NCI-H2196 (cell line): ENCODE results near the gene FZD1.
"Not testable (repeated sequence)": the region's sequence is repeated elsewhere in the genome, so short reads cannot be mapped to it uniquely, and the experiment has no call there.

Source experiments
- DNase-seq: peaks from one replicate; lab custom pipeline; 2025; ENCODE audit not compliant: unreplicated experiment; lab: John Stamatoyannopoulos, UW

FZD1 gene

DNA sequence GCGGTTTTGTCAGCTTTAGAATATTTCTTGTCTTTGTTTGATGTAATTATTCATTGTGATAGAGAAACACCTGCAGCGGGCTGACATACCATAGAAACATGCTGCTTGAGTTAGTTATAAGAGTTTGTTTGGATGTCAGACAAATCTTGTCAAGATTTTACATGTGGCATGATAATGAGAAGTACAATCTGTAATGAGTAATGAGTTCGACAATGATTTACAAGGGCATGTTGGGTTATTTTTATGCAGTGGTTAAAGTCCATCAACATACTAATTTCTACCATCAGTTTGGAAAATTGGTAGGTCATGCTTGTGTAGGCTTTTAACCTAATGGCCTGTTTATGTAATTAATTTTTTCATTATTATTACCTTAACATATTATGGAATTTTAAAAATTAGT lies 31.3 kb downstream of the FZD1 start:
- DNase-seq, result no peak

DNA sequence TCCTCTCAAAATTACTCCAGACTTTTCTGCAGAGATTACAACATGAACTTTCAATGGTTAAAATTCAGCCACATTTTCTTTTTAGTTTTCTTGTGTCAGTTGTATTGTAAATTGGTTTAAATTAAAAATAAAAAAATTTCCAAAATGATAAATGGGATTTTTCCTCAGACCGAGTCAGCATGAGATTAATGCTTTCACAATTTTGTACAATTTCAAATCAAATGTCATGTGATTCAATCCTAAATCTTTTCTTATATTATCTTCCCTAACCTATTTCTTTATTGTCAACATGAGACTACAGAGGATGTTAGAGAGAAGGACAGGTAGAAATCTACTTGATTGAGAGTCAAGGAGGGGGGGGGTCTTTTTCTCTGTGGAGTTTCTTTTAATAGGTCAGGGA lies 33.7 kb downstream of the FZD1 start:
- no peak for DNase-seq

DNA sequence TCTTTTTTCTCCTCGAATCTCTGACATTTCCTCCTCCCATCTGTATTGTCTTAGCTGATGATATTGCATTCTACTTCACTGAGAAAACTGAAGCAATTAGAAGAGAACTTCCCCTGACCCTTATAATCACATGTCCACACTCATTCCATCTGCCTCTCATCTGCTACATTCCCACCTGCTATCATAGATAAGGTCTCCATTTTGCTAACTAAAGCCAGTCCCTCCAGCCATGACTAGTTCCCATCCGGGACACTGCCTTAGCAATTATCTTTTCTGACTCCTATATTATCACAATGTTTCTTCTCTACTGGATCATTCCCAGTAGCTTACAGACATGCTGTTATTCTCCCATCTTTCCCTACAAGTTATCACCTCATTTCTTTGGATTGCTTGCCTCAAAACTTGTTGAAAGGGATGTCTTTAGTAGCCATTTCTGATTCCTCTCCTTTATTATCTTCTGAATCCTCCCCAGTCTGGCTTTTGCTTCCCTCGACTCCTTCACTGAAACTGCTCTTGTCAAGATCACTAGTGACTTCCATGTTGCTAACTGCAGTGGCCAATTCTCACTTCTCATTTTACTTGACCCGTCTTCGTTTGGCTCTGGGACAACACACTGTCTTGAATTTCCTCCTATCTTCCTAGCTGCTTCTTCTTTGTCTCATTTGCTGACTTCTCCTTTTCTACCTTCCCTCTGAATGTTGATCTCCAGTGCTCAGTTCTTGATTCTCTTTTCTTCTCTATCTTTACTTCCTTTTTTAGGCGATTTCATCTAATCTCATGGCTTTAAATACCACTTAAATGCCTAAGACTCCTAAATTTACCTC lies 35.9 kb downstream of the FZD1 start:
- no peak for DNase-seq

DNA sequence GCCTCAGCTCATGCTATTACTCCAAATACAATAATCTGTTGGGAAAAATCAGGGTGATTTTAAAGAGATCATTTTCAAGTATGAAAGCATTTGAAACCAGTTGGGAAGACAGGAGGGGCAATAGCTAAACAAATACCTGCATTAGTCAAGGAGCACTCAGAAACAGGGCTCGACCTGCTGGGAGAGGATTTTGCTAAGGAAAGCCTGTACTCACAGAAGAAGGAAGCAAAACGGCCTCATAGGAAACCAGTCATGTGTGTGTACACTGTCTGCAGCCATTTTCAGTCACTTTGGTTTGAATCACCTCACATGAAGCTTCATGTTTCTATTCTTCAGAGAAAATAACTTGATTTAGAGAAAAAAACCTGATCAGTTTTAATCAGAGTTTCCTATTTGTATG lies 38.6 kb downstream of the FZD1 start:
- DNase-seq, result no peak

DNA sequence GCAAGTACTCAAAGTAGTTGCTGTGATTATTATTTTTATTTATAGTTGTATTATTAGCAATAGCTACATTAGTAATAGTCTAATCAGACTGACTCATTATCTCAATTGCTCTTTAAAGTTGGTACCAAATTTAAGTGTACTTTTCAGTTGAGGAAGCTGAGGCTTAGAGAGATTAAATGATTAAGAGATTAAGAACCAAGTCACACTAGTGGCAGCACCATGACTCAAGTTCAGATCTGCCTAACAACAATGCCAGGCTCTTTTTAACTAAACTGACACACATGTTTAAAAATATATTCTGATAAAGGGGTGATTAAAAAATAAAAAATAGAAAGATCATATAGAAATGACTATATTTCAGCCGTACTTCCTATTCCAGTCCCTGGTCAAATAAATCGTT lies 42.0 kb downstream of the FZD1 start:
- DNase-seq, result no peak

DNA sequence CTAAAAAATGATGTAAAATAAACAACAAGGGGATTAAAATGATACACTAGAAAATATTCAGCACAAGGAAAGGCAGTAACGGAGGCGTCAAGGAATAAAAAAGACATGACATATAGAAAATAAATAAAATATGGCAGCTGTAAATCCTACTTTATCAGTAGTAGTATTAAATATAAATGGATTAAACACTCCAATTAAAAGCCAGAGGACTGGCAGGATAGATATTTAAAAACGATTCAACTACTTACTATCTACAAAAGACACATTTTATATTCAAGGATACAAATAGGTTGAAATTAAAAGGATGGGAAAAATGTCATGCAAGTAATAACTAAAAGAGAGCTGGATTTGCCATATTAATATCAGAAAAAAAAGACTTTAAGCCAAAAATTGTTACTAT lies 43.2 kb downstream of the FZD1 start:
- DNase-seq, result no peak

DNA sequence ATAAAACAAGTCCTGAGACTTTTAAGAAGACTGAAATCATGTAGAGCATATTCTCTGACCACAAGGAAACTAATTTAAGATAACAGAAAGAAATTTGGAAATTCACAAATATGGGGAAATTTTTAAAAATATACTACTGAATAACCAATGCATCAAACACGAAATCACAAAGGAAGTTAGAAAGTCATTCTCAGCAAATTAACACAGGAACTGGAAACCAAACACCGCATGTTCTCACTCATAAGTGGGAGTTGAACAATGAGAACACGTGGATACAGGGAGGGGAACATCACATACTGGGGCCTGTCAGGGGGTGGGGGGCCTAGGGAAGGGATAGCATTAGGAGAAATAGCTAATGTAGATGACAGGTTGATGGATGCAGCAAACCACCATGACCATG lies 44.0 kb downstream of the FZD1 start:
- DNase-seq, result not testable (repeated sequence)

DNA sequence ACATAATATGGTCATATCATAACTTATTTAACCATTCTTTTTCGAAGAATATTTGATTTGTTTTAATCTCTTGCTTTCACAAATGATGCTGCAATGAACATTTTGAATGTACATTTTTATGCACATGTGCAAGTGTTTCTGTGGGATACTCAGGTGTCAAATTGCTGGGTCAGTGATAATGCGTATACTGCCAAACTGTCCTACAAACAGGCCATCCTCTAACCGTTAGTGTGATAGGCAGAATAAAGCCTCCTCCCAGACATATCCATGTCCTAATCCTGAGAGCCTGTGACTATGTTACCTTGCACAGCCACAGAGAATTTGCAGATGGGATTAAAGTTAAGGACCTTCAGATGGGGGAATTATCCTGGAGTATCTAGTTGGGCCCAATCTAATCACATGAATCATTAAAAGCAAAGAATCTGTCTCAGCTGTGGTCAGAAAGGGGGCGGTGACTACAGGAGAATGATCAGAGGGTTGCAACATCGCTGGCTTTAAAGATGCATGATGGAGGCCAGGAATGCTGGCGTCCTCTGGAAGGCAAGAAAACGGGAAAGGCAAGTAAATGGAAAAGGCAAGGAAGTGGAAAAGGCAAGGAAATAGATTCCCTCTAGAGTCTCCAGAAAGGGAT lies 46.7 kb downstream of the FZD1 start:
- DNase-seq, result no peak

DNA sequence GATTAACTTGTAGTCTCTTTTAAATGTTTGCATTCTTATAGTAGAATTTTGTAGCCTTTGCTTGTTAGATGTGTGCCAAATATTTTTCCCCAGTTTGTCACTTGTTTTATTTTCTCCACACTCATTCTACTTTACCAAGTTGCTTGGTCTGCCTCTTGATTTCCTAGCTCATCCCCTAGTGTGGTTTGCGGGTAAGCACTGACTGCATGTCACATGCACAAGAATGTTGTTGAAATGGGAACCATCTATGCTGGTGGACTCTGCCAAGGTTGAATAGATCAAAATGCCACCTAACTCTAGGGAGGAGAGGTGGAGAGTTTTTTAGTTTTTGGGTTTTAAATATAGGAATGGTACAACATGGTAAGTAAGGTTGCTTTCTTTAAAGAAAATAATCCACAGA lies 47.6 kb downstream of the FZD1 start:
- DNase-seq, result no peak

DNA sequence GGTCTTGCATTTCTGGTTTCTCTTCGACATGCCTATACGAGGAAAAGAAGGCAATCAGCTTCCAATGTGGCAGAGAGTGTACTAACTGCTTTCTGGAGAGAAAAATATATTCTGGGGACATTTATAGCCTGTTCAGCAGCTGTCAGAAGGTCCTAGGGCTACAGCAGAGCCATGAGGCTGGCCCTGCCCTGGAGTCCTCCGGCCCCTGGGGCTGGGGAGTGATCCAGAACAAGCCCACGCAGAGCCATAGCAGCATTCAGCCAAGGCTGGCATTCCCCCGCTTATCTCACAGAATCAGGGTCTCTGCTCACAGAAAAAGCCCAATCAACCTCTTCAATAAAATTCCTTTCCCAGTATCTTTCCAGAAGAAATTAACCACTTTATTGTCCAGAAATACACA lies 48.9 kb downstream of the FZD1 start:
- no peak for DNase-seq

DNA sequence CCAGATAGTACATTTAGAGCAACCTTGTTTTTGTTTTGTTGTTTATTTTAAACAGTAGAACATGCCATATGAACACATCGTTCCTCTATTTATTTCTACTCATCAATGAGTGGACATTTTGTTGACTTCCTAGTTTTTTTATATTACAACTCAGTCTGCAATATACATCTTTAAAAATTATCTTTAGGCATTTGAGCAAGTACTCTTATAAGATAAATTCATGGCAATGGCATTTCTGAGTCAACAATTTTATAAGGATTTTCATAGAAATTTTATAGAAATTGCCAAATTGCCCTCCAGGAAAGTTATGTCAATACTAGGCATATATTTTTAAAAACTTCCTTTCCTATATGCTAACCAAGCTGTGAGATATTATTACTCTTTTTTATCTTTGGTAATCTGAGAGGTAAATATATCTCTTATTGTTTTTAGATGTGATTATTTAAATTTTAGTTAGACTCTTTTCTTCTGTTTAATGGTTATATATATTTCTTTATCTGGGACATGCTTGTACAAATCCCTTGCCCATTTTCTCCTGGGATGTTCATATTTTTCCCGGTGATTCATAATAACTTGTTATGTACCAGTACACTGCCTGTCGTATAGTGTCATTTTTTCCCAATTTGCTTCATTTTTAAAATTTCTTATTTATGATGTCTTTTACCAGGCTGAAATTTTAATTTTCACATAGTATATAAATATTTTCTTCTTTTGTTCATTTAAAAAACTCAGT lies 50.5 kb downstream of the FZD1 start:
- DNase-seq, result no peak

DNA sequence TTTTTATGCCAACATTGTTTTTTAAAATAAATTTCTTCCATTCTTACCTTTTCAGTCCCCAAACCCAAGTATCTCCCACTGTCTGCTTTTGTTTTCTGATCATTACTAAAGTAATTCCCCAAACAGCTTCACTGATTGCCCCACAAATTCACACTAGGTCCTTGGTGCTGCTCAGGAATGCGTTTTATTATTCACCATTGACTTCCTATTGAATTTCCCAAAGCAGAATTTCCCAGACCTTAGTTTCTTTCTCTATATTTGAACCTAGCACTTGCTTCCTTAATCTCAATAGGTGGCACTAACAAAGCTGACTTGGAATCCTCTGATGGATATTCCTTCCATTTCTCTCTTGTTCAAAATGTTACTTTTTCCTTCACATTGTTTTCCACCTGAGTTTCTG lies 52.2 kb downstream of the FZD1 start:
- DNase-seq, result no peak

DNA sequence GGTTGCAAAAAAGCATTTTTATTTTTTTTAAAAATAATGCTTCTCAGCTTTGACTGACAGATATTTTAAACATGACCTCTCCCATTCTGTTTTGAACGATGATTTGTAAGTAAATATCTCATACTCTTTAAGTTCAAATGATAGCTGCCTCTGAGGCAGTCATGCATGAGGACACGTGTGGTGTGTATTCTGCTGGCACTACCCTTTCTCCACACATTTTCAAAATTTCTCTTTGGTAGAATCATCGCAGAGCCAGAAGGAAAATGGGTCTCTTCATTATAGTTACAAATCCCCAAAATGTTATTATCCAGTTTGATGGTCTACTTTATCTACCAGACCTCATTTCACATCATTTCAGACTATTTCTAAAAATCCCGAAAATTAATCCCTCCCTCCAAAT lies 55.1 kb downstream of the FZD1 start:
- no peak for DNase-seq

DNA sequence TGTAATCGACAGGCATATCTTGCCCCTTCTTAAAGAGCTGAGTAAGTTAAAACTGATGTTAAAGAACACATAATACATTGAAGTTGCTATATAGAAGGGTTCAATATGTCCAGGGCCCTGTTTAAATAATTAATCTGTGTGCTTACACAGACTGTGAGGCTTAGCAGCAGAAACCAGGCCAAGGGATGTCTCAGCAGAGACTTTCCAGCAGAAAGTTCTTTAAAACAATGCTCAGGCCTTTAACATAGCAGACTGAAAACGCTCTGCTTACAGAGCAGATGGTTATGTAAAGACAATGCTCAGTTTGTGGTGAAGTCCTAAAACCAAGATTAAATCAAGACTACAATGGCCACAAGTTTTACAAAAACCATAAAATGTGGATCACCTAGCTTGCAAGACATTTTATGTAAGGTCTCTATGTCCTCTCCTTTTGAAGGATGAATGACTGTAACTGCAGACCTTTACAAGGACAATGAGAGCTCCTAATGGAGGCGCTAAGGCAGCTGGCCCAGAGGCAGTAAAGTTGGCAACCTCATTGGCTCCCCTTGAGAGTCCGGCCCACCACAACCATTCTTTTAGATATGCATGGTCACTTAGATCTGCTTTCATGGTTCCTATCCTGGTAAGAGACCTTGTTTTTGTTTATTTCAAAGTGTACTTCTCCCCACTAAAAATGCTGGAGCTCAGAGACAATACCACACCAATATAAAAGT lies 56.3 kb downstream of the FZD1 start:
- no peak for DNase-seq
